Stomach (tissue), 4 donors: Measurements from ENCODE around the gene COL27A1.

Experiments used
- EP300 ChIP-seq: sonication (generic); formaldehyde crosslinking; IDR thresholded peaks from one replicate; pipeline ENCODE4 v1.6.1; 2017; ENCODE audit warnings: antibody characterized with exemption
- POLR2A ChIP-seq, 4 donors: fragments of 450-650 bp; IDR thresholded peaks; one replicate each; pipeline ENCODE4 v1.6.1; 2016; ENCODE audit warnings: antibody characterized with exemption in 4 of 4, control low read depth in 2 of 4, mild to moderate bottlenecking in 1 of 4, moderate library complexity in 1 of 4
- TF ChIP-seq, protein P1 (sequence below), 7 experiments: fragments of 450-650 bp in 4 of 7; fragments of 200-600 bp in 3 of 7; sonication (generic) in 3 of 7; IDR thresholded peaks; one replicate each; pipeline ENCODE4 v1.5.1; 2016 to 2019; ENCODE audit warnings: antibody characterized with exemption in 7 of 7, control low read depth in 2 of 7, mild to moderate bottlenecking in 1 of 7

GRCh38 chr9:114112325-114112724 lies 43.0 kb upstream of the COL27A1 start:
- TF ChIP-seq, protein P1, sequence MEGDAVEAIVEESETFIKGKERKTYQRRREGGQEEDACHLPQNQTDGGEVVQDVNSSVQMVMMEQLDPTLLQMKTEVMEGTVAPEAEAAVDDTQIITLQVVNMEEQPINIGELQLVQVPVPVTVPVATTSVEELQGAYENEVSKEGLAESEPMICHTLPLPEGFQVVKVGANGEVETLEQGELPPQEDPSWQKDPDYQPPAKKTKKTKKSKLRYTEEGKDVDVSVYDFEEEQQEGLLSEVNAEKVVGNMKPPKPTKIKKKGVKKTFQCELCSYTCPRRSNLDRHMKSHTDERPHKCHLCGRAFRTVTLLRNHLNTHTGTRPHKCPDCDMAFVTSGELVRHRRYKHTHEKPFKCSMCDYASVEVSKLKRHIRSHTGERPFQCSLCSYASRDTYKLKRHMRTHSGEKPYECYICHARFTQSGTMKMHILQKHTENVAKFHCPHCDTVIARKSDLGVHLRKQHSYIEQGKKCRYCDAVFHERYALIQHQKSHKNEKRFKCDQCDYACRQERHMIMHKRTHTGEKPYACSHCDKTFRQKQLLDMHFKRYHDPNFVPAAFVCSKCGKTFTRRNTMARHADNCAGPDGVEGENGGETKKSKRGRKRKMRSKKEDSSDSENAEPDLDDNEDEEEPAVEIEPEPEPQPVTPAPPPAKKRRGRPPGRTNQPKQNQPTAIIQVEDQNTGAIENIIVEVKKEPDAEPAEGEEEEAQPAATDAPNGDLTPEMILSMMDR (IDR thresholded peaks at IDR 0.05): no peak
- TF ChIP-seq EP300: no peak
- TF ChIP-seq POLR2A (IDR thresholded peaks at IDR 0.05): no peak
